ENCODE measurements around the gene ABCA2. TPM values are rescaled to one million over a fixed set of nuclear protein-coding genes. Genes with fewer than 3 reads are reported as not detected.

The ABCA2 gene
- total and polyA plus RNA-seq, 2 experiments from 2014 or later: 7.0 to 16.0 TPM

GRCh38 chr9:137018761-137019559 lies 9.1 kb downstream of the ABCA2 start:
- ATAC-seq (no peak), DNase-seq (ENCODE audit: low spot score) (no peak)
- Mint-ChIP-seq H3K4me1 (no peaks in the 10 kb centered on the region; the same call in 2 of the 3 replicates), H3K9me3 (no peaks in the 10 kb centered on the region), H3K36me3 (ENCODE audit: low read depth) (peaks cover 2% of the 10 kb centered on the region; the same call in 1 of the 3 replicates), H3K4me3 (no peak overlapping the region), H3K27me3 (ENCODE audit: insufficient read depth, low read depth, poor library complexity) (peaks cover 10% of the 10 kb centered on the region), H3K27ac (no peak overlapping the region)
- TF ChIP-seq CREB1 (CRISPR knock-in tag; IDR thresholded peaks at IDR 0.05; ENCODE audit: low read depth) (no peak), STAT1 (IDR thresholded peaks at IDR 0.05; ENCODE audit: unreplicated experiment) (no peak), JUNB (IDR thresholded peaks at IDR 0.05; ENCODE audit: unreplicated experiment) (no peak), NANOG (IDR thresholded peaks at IDR 0.05; ENCODE audit: borderline replicate concordance) (no peak), ZNF462 (CRISPR knock-in tag; IDR thresholded peaks at IDR 0.05) (no peak), ZNF114 (CRISPR knock-in tag; IDR thresholded peaks at IDR 0.05) (no peak), POLR2AphosphoS5 (IDR thresholded peaks at IDR 0.05; ENCODE audit: low read depth) (no peak), REST (IDR thresholded peaks at IDR 0.05; ENCODE audit: unreplicated experiment) (no peak), ZNF331 (CRISPR knock-in tag; IDR thresholded peaks at IDR 0.05; ENCODE audit: low read depth) (no peak), ETS1 (IDR thresholded peaks at IDR 0.05) (no peak), EZH2 (IDR thresholded peaks at IDR 0.05; ENCODE audit: low read depth, unreplicated experiment) (no peak), CTCF (conservative IDR thresholded peaks at IDR 0.05; ENCODE audit: low read depth in 2 of 2) (no peak), EZH2phosphoT487 (IDR thresholded peaks at IDR 0.05; ENCODE audit: unreplicated experiment) (no peak)
- H3K4me1 ChIP-seq (ENCODE audit: insufficient read depth): peaks cover 4% of the 10 kb centered on the region; the same call in 1 of the 2 replicates
- no peaks in the 10 kb centered on the region for H3K27me3 ChIP-seq (ENCODE audit: insufficient read depth)
- no peaks in the 10 kb centered on the region for H3K79me2 ChIP-seq (replicated peaks; ENCODE audit: insufficient read depth)
- H3F3A ChIP-seq (replicated peaks; ENCODE audit: low read depth): 0 out of 2 replicates have a peak, but pooled peaks cover 3% of the 10 kb centered on the region
- H3K4me2 ChIP-seq: no peak overlapping the region
- H3K9me2 ChIP-seq (ENCODE audit: insufficient read depth): no peaks in the 10 kb centered on the region
- no peaks in the 10 kb centered on the region for H3K36me3 ChIP-seq (ENCODE audit: insufficient read depth)
- no peak overlapping the region for H2AFZ ChIP-seq
- H4K20me1 ChIP-seq (replicated peaks; ENCODE audit: insufficient read depth): no peaks in the 10 kb centered on the region
- no peak overlapping the region for H3K27ac ChIP-seq (ENCODE audit: low read depth)
- no peak overlapping the region for H3K4me3 ChIP-seq
